Adrenal gland (tissue), 12 donors: Measurements from ENCODE around the gene VEGFB. TPM values are rescaled to one million over a fixed set of nuclear protein-coding genes. Genes with fewer than 3 reads are reported as not detected.
A peak's percentile ranks its signal among the peaks of the same experiment; 100 is the strongest.

Experiments
- DNase-seq, 7 donors: peaks; one replicate each; pipeline ENCODE4 v3.0.0-alpha.2; 2019 to 2020
- H3K27ac ChIP-seq, 5 donors: fragments of 200-600 bp; sonication (generic) in 4 of 5; 1 replicate in 3 of 5; 2 replicates in 2 of 5; pipeline versions ENCODE4 v1.5.1 to v1.8.0; 2016 to 2020; ENCODE audit warnings: mild to moderate bottlenecking in 1 of 5
- H3K27me3 ChIP-seq: fragments of 200-600 bp; 2 replicates; pipeline ENCODE4 v1.8.0; 2021
- H3K36me3 ChIP-seq, 2 donors: fragments of 200-600 bp; replicated peaks in 1 of 2; 1 replicate in 1 of 2; 2 replicates in 1 of 2; pipeline versions ENCODE4 v1.5.1 to v1.8.0; 2018 to 2022
- H3K4me1 ChIP-seq, 2 donors: fragments of 200-600 bp; replicated peaks in 1 of 2; 1 replicate in 1 of 2; 2 replicates in 1 of 2; pipeline versions ENCODE4 v1.5.1 to v1.8.0; 2018 to 2021
- H3K4me3 ChIP-seq, 4 donors: fragments of 200-600 bp; sonication (generic) in 3 of 4; one replicate each; pipeline ENCODE4 v1.5.1; 2016 to 2018
- H3K9me3 ChIP-seq, 3 donors: fragments of 200-600 bp; sonication (generic) in 1 of 3; replicated peaks in 1 of 3; 1 replicate in 2 of 3; 2 replicates in 1 of 3; pipeline versions ENCODE4 v1.5.1 to v1.8.0; 2016 to 2021
- POLR2A ChIP-seq, 2 donors: fragments of 450-650 bp; IDR thresholded peaks; one replicate each; pipeline ENCODE4 v1.6.1; 2017; ENCODE audit warnings: antibody characterized with exemption in 2 of 2, mild to moderate bottlenecking in 2 of 2, moderate library complexity in 1 of 2
- WGBS, 4 donors: extraction: QIAGEN DNeasy Blood & Tissue Kit in 2 of 4; methylation state at CpG; one replicate each; pipeline versions ENCODE4 v1.1.5 to v1.1.7; 2013 to 2017; 5-methylcytosine and 5-hydroxymethylcytosine counted together
- intact Hi-C, 2 donors: fragments of 100-400 bp; cut with DNase I; formaldehyde crosslinking; loops; one replicate each; pipeline versions ENCODE4 v1.14.1 to v1.15.0; 2022 to 2023
- polyA plus RNA-seq, 3 donors: library from polyadenylated mRNA; stranded (reverse); fragments of 200-250 nt in 2 of 3; fragments of 350-450 nt in 1 of 3; fragmentation: Illumina TruSeq in 1 of 3; extraction: RNeasy Lipid Tissue Mini Kit (QIAGEN cat#74804) in 1 of 3; gene quantifications; one replicate each; pipeline ENCODE4 v1.2.3, GENCODE V29; 2013 to 2014
- total RNA-seq, 9 donors: library from RNA; depleted of rRNA in 4 of 9; stranded (reverse); fragments of >200 nt in 4 of 9; fragments of 120-200 nt in 1 of 9; fragmentation: NEBNext Ultra II Directional in 1 of 9; extraction: Animal tissue kit (Norgen Biotek cat#: 25700) in 1 of 9; gene quantifications; one replicate each; pipeline versions ENCODE4 v1.1.0 to v1.2.4, GENCODE V29; 2013 to 2023
- TF ChIP-seq, protein P1 (sequence below), 6 experiments: fragments of 450-650 bp in 4 of 6; fragments of 200-600 bp in 2 of 6; sonication (generic) in 1 of 6; IDR thresholded peaks; 1 replicate in 5 of 6; 2 replicates in 1 of 6; pipeline versions ENCODE4 v1.5.1 to v1.8.0; 2016 to 2021; ENCODE audit warnings: antibody characterized with exemption in 6 of 6, mild to moderate bottlenecking in 2 of 6, moderate library complexity in 1 of 6
- donor health status: healthy with polysubstance abuse.
- donor health status: Bipolar disorder and iron deficiency.
- donor health status: DM: yes; HTN: yes; CAD: no.
- donor health status: DM: no; HTN: no; CAD: no.
- donor health status: DM: no; HTN: no; CAD: no.
- donor health status: DM: yes; HTN: yes; CAD: no.

VEGFB gene
- total and polyA plus RNA-seq, 12 donors, result 36.0 to 185 (median 134) TPM

DNA sequence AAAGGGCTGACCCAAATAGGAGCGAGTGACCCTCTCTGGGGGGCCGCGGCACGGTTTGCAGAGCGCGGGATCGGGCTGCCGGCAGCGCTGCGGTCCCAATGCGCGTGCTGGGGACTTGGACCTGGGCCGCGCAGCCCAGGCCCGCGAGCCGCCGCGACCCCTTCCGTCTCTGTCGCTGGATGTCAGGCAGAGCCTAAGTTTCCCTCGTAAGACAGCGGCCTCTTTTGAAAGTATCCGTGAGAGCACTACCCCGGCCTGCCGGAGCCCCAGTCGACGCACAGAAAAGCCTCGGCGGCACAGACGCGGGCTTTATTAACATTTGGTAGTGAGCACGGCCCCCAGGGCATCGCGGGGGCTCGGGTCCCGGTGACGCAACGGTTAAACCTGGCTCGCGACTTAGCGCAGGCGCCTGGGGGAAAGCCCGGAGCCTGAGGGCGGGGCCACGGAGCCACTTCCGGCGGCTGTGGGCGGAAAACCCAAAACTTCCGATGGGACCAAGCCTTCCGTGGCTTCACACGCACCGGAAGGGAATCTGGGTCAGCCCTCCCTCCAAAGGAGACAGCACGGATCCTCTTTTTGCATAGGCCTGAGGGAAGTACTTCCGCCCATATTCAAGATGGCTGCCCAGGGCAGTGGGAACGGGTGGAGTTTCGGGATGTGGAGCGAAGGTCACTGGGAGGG is 35.3 kb downstream of the VEGFB start:
- intact Hi-C loops, result no loop called here
- peak overlapping the region; percentile 94 to 97 (median 96) for H3K27ac ChIP-seq
- peak; percentile 97 to 100 (median 99) for DNase-seq
- peak overlapping the region; percentile 25 to 91 (median 61) for H3K4me3 ChIP-seq
- H3K4me1 ChIP-seq, result peaks cover 30 to 43% of the 10 kb centered on the region in 2 donors
- H3K36me3 ChIP-seq, result peaks cover 0 to 18% of the 10 kb centered on the region in 2 donors
- no peaks in the 10 kb centered on the region for H3K27me3 ChIP-seq
- WGBS, 4 donors, result 0% methylated on average over 3 to 58 of the region's 58 CpGs
- peak; percentile 4 to 10 for TF ChIP-seq POLR2A (IDR thresholded peaks at IDR 0.05)
- TF ChIP-seq, protein P1, sequence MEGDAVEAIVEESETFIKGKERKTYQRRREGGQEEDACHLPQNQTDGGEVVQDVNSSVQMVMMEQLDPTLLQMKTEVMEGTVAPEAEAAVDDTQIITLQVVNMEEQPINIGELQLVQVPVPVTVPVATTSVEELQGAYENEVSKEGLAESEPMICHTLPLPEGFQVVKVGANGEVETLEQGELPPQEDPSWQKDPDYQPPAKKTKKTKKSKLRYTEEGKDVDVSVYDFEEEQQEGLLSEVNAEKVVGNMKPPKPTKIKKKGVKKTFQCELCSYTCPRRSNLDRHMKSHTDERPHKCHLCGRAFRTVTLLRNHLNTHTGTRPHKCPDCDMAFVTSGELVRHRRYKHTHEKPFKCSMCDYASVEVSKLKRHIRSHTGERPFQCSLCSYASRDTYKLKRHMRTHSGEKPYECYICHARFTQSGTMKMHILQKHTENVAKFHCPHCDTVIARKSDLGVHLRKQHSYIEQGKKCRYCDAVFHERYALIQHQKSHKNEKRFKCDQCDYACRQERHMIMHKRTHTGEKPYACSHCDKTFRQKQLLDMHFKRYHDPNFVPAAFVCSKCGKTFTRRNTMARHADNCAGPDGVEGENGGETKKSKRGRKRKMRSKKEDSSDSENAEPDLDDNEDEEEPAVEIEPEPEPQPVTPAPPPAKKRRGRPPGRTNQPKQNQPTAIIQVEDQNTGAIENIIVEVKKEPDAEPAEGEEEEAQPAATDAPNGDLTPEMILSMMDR (IDR thresholded peaks at IDR 0.05), result peak in 3 of 6 experiments; percentile 6 to 15 (median 12)
- no peaks in the 10 kb centered on the region for H3K9me3 ChIP-seq

- Histone ChIP-seq H3K27ac (no peak overlapping the region), H3K27me3 (no peaks in the 10 kb centered on the region), H3K9me3 (no peaks in the 10 kb centered on the region), H3K4me3 (no peak overlapping the region), H3K36me3 (peaks cover 0 to 31% of the 10 kb centered on the region in 2 donors), H3K4me1 (peaks cover 7 to 11% of the 10 kb centered on the region in 2 donors)
- DNase-seq, result no peak
- WGBS, 4 donors, result 88 to 92% (median 92%) methylated on average over 8 to 15 of the region's 15 CpGs
- TF ChIP-seq POLR2A (IDR thresholded peaks at IDR 0.05), result no peak
- TF ChIP-seq, protein P1 (IDR thresholded peaks at IDR 0.05), result no peak
- intact Hi-C loops, result no loop called here
Measured at GRCh38 chr11:64275031-64275800, 40.8 kb downstream of the VEGFB start.

- no peaks in the 10 kb centered on the region for H3K9me3 ChIP-seq
- H3K27me3 ChIP-seq, result no peaks in the 10 kb centered on the region
- TF ChIP-seq, protein P1 (IDR thresholded peaks at IDR 0.05), result no peak
- TF ChIP-seq POLR2A (IDR thresholded peaks at IDR 0.05), result no peak
- H3K27ac ChIP-seq, result no peak overlapping the region
- peaks cover 0 to 31% of the 10 kb centered on the region in 2 donors for H3K36me3 ChIP-seq
- intact Hi-C loops, result no loop called here
- 71 to 98% (median 91%) methylated on average over 1 to 2 of the region's 2 CpGs for WGBS, 4 donors
- H3K4me1 ChIP-seq, result peaks cover 7 to 11% of the 10 kb centered on the region in 2 donors
- no peak overlapping the region for H3K4me3 ChIP-seq
- DNase-seq, result no peak
Measured at GRCh38 chr11:64275841-64276240, 41.5 kb downstream of the VEGFB start.

DNA sequence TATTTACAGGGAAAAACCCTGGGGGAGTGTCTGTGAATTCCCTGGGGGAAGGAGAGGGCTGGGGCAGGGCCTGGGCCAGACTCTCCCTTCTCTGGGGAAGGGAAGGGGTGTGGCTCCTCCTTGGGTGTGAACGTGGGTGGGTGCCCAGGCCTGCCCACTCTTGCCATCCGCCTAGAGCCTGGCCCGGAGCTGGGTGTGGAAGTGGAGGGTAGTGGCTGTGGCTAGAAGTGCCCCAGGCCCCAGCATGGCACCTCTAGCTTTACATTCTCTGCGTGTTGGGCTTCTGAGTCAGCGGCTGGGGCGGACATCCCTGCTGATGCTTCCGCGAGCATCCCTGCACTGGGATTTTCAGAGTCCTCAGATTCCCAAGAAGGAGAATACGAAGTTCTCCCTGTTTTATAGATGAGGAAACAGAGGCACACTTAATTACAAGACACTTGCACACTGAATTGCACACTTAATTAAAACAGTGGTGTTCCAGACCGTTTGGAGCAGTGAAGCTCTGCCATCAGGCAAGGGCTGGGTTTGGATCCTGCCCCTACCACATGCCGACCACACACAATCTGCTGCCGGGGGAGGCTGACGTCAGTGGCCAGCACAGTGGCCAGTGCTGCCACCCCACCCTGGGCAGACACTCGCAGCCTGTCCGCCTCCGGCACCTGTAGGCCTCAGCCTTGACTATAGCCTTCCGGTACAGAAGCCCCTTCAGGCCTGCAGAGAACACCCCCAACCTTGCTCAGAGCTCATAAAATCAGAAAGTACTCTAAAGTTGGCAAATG is 42.5 kb downstream of the VEGFB start:
- peaks cover 0 to 31% of the 10 kb centered on the region in 2 donors for H3K36me3 ChIP-seq
- TF ChIP-seq, protein P1 (IDR thresholded peaks at IDR 0.05), result no peak
- no peak for TF ChIP-seq POLR2A (IDR thresholded peaks at IDR 0.05)
- H3K4me3 ChIP-seq, result no peak overlapping the region
- H3K27me3 ChIP-seq, result no peaks in the 10 kb centered on the region
- peaks cover 3 to 7% of the 10 kb centered on the region in 2 donors for H3K4me1 ChIP-seq
- intact Hi-C loops, result no loop called here
- H3K27ac ChIP-seq, result no peak overlapping the region
- WGBS, 4 donors, result 83 to 88% (median 86%) methylated on average over 9 to 17 of the region's 17 CpGs
- DNase-seq, result no peak
- H3K9me3 ChIP-seq, result no peaks in the 10 kb centered on the region
